Activated T-helper 2 cell treated with anti-CD3 and anti-CD28 coated beads, Interferon-gamma antibody, Interleukin-2, Interleukin-4, amounts not matched to agents 10 μg/mL and 5 μg/mL and 100 μg/mL, durations not matched to agents 14 hours and 24 hours and 36 hours (primary cell): ENCODE results near the gene KDM6A. TPM values are rescaled to one million over a fixed set of nuclear protein-coding genes. Genes with fewer than 3 reads are reported as not detected.
A peak's percentile ranks its signal among the peaks of the same experiment; 100 is the strongest.

Experiments used
- DNase-seq: peaks from one replicate; pipeline ENCODE4 v3.0.0; 2021; ENCODE audit warnings: low spot score
- H3K27ac Mint-ChIP-seq: one replicate; pipeline ENCODE4 v1.8.0; 2021; ENCODE audit warnings: mixed read lengths
- H3K27me3 Mint-ChIP-seq: one replicate; pipeline ENCODE4 v1.8.0; 2021; ENCODE audit warnings: low read depth, mixed read lengths
- H3K36me3 Mint-ChIP-seq: one replicate; pipeline ENCODE4 v1.8.0; 2021; ENCODE audit warnings: low read depth, mixed read lengths
- H3K4me1 Mint-ChIP-seq: one replicate; pipeline ENCODE4 v1.8.0; 2021; ENCODE audit warnings: low read depth, mixed read lengths
- H3K4me3 Mint-ChIP-seq: one replicate; pipeline ENCODE4 v1.8.0; 2021; ENCODE audit warnings: low read depth, mild to moderate bottlenecking, moderate library complexity, mixed read lengths
- H3K9me3 Mint-ChIP-seq: one replicate; pipeline ENCODE4 v1.8.0; 2021; ENCODE audit warnings: mixed read lengths
- intact Hi-C: fragments of 100-400 bp; cut with micrococcal nuclease; formaldehyde crosslinking; loops from one replicate; pipeline ENCODE4 v1.15.1; 2023
- total RNA-seq: library from RNA; stranded (reverse); gene quantifications from 2 replicates; pipeline ENCODE4 v1.2.3, GENCODE V29; 2022

The KDM6A gene
- total RNA-seq, 1 donor from 2014 or later = 21.8 TPM

DNA sequence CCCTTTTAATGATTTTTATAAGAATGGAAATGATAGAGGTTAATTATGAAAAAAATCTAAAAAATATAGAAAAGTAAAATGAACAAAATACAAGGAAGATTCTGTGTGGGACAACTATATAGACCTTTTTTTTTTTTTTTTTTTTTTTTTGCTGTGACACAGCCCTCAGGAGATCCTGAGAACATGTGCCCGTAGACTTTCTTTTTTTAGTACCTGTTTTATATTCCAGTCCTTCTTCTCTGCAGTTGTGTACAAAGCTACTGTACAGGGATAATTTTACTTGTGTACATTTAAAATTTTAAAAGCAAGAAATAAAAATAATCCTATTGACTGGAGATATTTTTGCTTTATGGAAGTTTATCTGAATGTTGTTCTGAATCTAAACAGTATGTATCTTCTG lies 85.5 kb downstream of the KDM6A start:
- H3K9me3 Mint-ChIP-seq = no peaks in the 10 kb centered on the region
- H3K27ac Mint-ChIP-seq = no peak overlapping the region
- DNase-seq = no peak
- intact Hi-C loops = no loop called here
- no peaks in the 10 kb centered on the region for H3K27me3 Mint-ChIP-seq
- H3K4me3 Mint-ChIP-seq = no peak overlapping the region
- H3K4me1 Mint-ChIP-seq = peaks cover 18% of the 10 kb centered on the region
- H3K36me3 Mint-ChIP-seq = peaks cover 14% of the 10 kb centered on the region

DNA sequence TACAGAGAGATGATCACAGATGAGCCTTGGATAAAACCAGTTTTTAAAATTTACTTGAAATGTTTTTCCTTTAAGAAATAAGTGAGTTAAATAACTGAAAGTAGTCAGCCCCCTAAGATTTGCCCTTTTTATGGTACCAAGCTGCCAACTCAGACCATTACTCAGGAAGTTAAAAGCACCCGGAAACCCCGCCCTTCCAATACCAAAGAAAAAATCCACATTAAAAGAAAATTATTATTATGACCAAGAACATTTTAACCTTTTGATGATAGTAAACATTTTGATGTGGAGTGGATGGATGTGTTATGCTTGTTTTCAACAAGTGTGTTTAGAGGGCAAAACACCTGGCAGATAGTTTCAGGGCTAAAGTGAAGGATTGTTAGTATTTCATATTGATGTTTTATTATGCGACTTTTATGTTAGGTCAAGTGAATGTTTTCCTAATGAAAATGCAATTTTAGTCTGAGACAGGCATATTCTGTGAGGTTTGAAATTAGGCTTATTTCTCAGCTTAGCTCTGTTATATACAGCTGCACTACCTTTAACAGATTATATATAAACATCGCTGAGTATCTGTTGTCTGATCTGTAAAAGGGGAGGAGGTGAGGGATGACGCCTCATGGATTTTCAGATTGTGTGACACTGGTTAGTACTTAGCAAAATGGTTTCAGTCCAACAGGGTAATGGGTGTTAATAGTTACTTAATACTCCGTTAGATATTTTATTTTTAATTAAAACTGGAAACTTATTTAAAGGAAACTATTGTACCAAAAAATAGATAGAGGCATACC lies 89.0 kb downstream of the KDM6A start:
- H3K9me3 Mint-ChIP-seq = no peaks in the 10 kb centered on the region
- no peak overlapping the region for H3K4me3 Mint-ChIP-seq
- intact Hi-C loops = no loop called here
- DNase-seq = no peak
- no peaks in the 10 kb centered on the region for H3K27me3 Mint-ChIP-seq
- H3K27ac Mint-ChIP-seq = no peak overlapping the region
- peaks cover 17% of the 10 kb centered on the region for H3K4me1 Mint-ChIP-seq
- H3K36me3 Mint-ChIP-seq = peaks cover 26% of the 10 kb centered on the region

DNA sequence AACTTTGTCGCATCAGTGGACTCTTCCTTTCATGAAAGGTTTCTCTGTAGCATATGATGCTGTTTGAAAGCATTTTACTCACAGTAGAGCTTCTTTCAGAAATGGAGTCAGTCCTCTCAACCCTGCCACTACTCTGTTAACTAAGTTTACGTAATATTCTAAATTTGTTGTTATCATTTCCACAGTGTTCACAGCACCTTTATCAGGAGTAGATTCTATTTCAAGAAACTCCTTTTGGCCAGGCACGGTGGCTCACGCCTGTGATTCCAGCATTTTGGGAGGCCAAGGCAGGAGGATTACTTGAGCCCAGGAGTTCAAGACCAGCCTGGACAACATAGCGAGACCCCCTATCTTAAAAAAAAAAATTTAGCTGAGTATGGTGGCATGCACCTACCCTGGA lies 90.0 kb downstream of the KDM6A start:
- Mint-ChIP-seq H3K4me3 (no peak overlapping the region), H3K9me3 (no peaks in the 10 kb centered on the region), H3K27me3 (no peaks in the 10 kb centered on the region), H3K36me3 (peaks cover 32% of the 10 kb centered on the region), H3K27ac (no peak overlapping the region), H3K4me1 (peaks cover 26% of the 10 kb centered on the region)
- DNase-seq = no peak
- intact Hi-C loops = no loop called here

DNA sequence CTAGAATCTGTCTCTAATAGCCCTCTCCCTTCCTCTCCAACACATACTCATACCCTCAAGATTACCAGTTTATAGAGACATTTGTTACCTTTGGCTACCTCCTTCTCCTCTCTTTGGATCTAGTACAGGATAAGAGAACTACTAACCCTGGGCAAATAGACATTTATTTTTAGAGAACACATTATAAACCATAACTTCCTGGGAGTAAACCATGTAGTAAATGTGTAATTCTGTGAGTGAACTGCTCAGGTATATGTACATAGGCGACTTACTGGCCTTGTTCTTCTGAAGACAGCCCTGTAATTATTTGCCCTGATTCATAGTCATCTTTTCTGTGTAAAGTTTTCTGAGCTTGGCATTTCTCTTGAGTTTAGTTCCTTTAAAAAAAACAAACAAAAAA lies 94.2 kb downstream of the KDM6A start:
- peaks cover 37% of the 10 kb centered on the region for H3K36me3 Mint-ChIP-seq
- DNase-seq = no peak
- no peaks in the 10 kb centered on the region for H3K27me3 Mint-ChIP-seq
- H3K4me1 Mint-ChIP-seq = peaks cover 12% of the 10 kb centered on the region
- H3K9me3 Mint-ChIP-seq = peaks cover 1% of the 10 kb centered on the region
- no peak overlapping the region for H3K4me3 Mint-ChIP-seq
- intact Hi-C loops = no loop called here
- no peak overlapping the region for H3K27ac Mint-ChIP-seq

DNA sequence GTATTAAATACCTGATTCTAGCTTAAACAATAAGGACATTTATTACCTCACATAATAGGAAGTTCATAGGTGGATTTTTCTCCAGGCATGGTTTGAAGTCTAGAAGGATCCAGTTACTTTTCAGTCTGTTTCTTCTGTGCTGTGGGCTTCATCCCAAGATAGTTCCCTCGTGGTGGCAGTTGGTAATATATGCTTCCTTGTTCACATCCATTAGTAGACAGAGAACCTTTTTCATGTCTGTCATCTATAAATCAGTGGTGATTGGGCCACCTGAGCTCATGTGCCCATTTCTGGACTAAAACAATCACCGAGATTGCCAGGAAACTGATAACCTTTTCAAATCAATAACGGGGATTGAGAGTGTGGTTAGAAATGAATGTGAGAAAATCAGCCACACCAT lies 97.7 kb downstream of the KDM6A start:
- no peak for DNase-seq
- Mint-ChIP-seq H3K9me3 (peaks cover 20% of the 10 kb centered on the region), H3K27me3 (no peaks in the 10 kb centered on the region), H3K27ac (no peak overlapping the region), H3K36me3 (peaks cover 52% of the 10 kb centered on the region), H3K4me1 (peaks cover 15% of the 10 kb centered on the region), H3K4me3 (no peak overlapping the region)
- intact Hi-C loops = no loop called here

DNA sequence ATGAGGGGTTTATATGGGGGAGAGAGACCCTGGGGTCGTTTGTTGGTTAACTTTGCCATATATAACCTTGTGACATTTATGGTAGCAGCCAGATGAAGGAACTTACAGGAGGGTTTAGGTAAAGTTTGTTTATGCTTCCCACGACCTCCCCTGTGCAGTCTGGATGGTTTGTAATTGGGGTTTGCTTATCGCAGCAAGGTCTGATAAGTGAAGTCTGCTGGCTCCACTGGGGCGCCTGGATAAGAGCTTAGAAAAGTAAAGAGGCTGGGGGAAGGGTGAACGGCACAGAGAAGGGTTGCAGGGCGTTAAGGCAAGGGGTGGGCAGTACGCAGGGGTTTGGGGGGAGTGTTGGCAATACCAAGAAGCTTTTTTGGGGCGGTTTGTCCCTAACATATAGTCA lies 98.7 kb downstream of the KDM6A start:
- Mint-ChIP-seq H3K27ac (no peak overlapping the region), H3K27me3 (no peaks in the 10 kb centered on the region), H3K36me3 (peaks cover 53% of the 10 kb centered on the region), H3K4me1 (peaks cover 13% of the 10 kb centered on the region), H3K9me3 (peaks cover 23% of the 10 kb centered on the region), H3K4me3 (no peak overlapping the region)
- no peak for DNase-seq
- intact Hi-C loops = no loop called here

DNA sequence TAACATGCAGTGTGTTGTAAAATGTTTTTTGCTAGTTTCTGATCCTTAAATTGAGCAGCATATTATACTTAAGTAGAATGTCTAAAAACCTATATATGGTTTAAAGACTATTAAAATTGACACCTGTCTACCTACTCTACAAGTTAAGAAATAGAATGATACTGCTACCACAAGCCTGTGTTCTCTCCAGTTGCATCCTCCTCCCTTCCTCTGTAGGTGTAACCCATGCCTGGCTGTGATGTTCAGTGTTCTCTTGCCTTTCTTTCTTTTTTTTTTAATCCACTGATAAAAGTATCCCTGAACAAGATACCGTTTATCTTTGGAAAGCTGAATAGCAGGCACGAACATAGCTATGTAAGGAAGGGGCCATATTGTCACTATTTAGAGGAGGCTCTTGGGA lies 99.1 kb downstream of the KDM6A start:
- no peak for DNase-seq
- Mint-ChIP-seq H3K36me3 (peaks cover 50% of the 10 kb centered on the region), H3K27me3 (no peaks in the 10 kb centered on the region), H3K27ac (no peak overlapping the region), H3K9me3 (peaks cover 23% of the 10 kb centered on the region), H3K4me1 (peaks cover 11% of the 10 kb centered on the region), H3K4me3 (no peak overlapping the region)
- intact Hi-C loops = no loop called here

DNA sequence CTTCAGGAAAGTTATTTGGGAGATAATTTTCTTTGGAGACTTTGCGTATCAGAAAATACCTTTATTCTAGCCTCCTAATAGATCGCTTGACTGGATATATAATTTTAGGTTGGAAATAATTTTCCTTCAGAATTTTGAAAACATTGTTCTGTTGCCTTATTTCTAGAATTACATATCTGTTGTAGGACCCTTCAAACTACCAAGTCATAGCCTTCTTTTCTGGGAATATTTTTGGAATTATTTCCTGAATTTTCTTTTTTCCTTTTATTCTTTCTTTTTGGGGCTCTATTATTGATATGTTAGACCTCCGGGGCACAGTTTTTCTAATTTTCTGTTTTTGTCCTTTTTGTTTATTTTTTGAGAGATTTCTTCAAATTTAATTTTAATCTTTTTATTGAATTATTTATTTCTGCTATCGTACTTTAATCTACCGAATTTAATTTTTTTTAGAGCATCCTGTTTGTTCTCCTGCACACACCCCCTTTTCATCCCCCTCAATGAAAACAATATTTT lies 100.5 kb downstream of the KDM6A start:
- no peak for DNase-seq
- Mint-ChIP-seq H3K4me1 (peaks cover 4% of the 10 kb centered on the region), H3K4me3 (no peak overlapping the region), H3K9me3 (peaks cover 23% of the 10 kb centered on the region), H3K27ac (no peak overlapping the region), H3K36me3 (peaks cover 48% of the 10 kb centered on the region), H3K27me3 (no peaks in the 10 kb centered on the region)
- intact Hi-C loops = no loop called here

DNA sequence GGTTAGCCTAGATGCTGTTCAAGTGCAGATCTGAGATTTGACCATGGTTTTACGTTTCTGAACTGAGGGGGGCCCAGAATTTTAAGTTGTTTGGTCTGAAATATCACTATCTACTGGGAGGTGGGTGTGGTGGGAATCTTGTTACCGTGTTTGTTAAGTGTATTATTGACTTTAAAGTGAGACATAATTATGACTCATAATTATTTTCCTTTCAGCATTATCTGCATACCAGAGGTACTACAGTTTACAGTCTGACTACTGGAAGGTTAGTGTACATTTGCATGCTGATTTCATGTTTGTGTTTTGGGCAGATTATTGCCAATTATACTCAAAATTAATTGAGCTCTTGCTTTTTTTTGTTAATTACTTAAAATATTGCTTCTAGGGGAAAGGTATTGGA lies 101.5 kb downstream of the KDM6A start:
- H3K4me3 Mint-ChIP-seq = no peak overlapping the region
- intact Hi-C loops = no loop called here
- H3K9me3 Mint-ChIP-seq = peaks cover 27% of the 10 kb centered on the region
- no peak for DNase-seq
- H3K27ac Mint-ChIP-seq = peak overlapping the region; percentile 22
- peaks cover 4% of the 10 kb centered on the region for H3K4me1 Mint-ChIP-seq
- no peaks in the 10 kb centered on the region for H3K27me3 Mint-ChIP-seq
- H3K36me3 Mint-ChIP-seq = peaks cover 57% of the 10 kb centered on the region

DNA sequence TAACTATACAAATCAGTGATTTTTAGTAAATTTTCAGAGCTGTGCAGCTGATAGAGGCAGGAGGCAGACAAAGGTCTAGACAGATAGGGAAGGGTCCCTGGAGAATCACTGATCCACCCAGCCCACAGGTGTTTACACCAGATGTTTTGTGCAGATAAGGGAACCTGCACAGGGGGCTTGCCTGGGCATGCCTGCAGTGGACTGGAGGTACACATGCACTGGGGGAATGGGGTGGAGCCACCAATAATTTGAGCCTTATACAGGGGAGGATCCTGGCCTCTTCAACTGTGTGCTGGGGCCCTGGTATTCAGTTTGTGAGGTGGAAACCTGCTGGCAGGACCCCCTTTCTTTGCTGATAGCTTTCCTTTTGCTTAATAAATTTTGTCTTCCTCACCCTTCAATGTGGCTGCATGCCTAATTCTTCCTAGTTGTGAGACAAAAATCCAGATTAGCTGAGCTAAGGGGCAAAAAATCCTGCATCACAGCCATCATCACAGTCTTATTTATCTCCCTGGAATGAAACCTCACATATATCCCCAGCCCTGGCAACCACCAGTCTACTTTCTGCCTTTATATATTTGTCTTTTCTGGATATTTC lies 102.8 kb downstream of the KDM6A start:
- Mint-ChIP-seq H3K27me3 (no peaks in the 10 kb centered on the region), H3K4me1 (peaks cover 4% of the 10 kb centered on the region), H3K27ac (no peak overlapping the region), H3K4me3 (no peak overlapping the region), H3K36me3 (peaks cover 56% of the 10 kb centered on the region), H3K9me3 (peaks cover 27% of the 10 kb centered on the region)
- intact Hi-C loops = no loop called here
- no peak for DNase-seq

DNA sequence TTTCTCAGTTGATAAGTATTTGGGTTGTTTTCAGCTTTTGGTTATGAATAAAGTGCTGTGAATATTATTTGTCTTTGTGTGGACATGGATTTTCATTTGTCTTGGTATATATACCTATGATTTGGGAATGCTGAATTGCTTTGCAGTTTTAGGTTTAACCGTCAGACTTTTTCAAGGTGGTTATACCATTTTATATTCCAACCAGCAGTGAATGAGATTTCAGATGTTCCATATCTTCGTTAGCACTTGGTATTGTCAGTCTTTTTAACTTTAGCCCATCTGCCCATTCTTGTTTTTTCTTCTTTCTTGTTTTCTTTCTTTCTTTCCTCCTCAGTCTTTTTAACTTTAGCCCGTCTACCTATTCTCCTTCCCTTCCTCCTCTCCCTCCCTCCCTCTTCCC lies 106.0 kb downstream of the KDM6A start:
- DNase-seq = no peak
- peaks cover 36% of the 10 kb centered on the region for H3K36me3 Mint-ChIP-seq
- intact Hi-C loops = no loop called here
- H3K9me3 Mint-ChIP-seq = peaks cover 24% of the 10 kb centered on the region
- H3K27ac Mint-ChIP-seq = no peak overlapping the region
- no peaks in the 10 kb centered on the region for H3K27me3 Mint-ChIP-seq
- peaks cover 4% of the 10 kb centered on the region for H3K4me1 Mint-ChIP-seq
- no peak overlapping the region for H3K4me3 Mint-ChIP-seq

DNA sequence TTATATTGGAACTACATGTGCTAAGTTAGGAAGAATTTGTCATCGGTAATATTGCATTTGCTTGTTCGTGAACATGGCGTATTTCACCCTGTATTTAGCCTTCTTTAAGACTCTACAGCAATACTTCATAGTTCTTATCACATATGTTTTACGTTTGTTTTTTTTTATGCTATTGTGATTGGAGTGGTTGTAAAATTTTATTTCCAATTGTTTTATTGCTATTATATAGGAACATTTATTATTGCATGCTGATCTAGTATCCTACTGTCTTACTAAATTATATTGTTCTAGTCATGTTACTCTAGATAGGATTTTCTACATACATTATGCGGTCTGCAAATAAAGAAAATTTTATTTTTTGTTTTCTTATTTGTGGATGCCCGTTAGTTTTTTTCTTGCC lies 107.4 kb downstream of the KDM6A start:
- H3K36me3 Mint-ChIP-seq = peaks cover 27% of the 10 kb centered on the region
- H3K4me3 Mint-ChIP-seq = no peak overlapping the region
- no peaks in the 10 kb centered on the region for H3K27me3 Mint-ChIP-seq
- DNase-seq = no peak
- no peak overlapping the region for H3K27ac Mint-ChIP-seq
- no peaks in the 10 kb centered on the region for H3K4me1 Mint-ChIP-seq
- H3K9me3 Mint-ChIP-seq = peaks cover 11% of the 10 kb centered on the region
- intact Hi-C loops = no loop called here

DNA sequence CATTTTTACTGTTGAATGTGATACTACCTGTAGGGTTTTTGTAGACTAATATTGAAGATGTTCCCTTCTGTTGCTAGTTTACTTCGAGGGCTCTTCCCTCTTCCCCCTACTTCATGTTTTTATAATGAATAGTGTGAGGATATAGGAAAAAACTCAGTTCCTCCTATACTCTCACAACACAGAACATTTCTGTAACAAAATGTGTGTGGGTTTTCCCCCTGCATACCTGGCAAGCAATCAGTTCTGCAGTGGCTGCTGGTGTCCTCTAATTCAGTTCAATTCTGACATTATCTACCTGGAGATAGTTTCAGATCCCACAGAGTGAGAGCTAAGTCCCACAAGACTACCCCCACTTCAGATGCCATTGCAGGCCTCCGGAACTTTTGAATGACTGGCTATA lies 107.9 kb downstream of the KDM6A start:
- Mint-ChIP-seq H3K27ac (no peak overlapping the region), H3K4me3 (no peak overlapping the region), H3K4me1 (no peaks in the 10 kb centered on the region), H3K27me3 (no peaks in the 10 kb centered on the region), H3K9me3 (peaks cover 11% of the 10 kb centered on the region), H3K36me3 (peaks cover 27% of the 10 kb centered on the region)
- DNase-seq = no peak
- intact Hi-C loops = no loop called here
